Vagina (tissue), 2 donors: ENCODE measurements around the gene TSHZ3.

ENCODE experiments used
- CTCF ChIP-seq, 3 experiments: fragments of 450-650 bp in 2 of 3; fragments of 200-600 bp in 1 of 3; sonication (generic) in 1 of 3; IDR thresholded peaks; one replicate each; pipeline ENCODE4 v1.5.1; 2017 to 2019; ENCODE audit warnings: antibody characterized with exemption in 3 of 3, mild to moderate bottlenecking in 2 of 3, moderate library complexity in 2 of 3
- POLR2A ChIP-seq, 2 donors: fragments of 450-650 bp; IDR thresholded peaks; one replicate each; pipeline ENCODE4 v1.6.1; 2017; ENCODE audit warnings: antibody characterized with exemption in 2 of 2, mild to moderate bottlenecking in 2 of 2, moderate library complexity in 2 of 2

- TF ChIP-seq CTCF (IDR thresholded peaks at IDR 0.05) (no peak), POLR2A (IDR thresholded peaks at IDR 0.05) (no peak)
Observed at GRCh38 chr19:31269425-31270127, 79.7 kb downstream of the TSHZ3 start.
